Colonic mucosa (tissue), 4 donors: ENCODE data around the gene TMEM141. TPM values are rescaled to one million over a fixed set of nuclear protein-coding genes. Genes with fewer than 3 reads are reported as not detected.
A peak's percentile ranks its signal among the peaks of the same experiment; 100 is the strongest.
"Not testable (repeated sequence)": the region's sequence is repeated elsewhere in the genome, so short reads cannot be mapped to it uniquely, and the experiment has no call there.

Experiments
- DNase-seq: peaks from one replicate; pipeline ENCODE4 v3.0.0-alpha.2; 2020
- H3K27ac ChIP-seq: fragments of 200-600 bp; one replicate; pipeline ENCODE4 v1.8.0; 2021
- H3K27me3 ChIP-seq: fragments of 200-600 bp; one replicate; pipeline ENCODE4 v1.8.0; 2021
- H3K36me3 ChIP-seq: fragments of 200-600 bp; one replicate; pipeline ENCODE4 v1.8.0; 2021
- H3K4me1 ChIP-seq: fragments of 200-600 bp; one replicate; pipeline ENCODE4 v1.8.0; 2021; ENCODE audit warnings: mild to moderate bottlenecking
- H3K4me3 ChIP-seq: fragments of 200-600 bp; one replicate; pipeline ENCODE4 v1.8.0; 2021
- H3K9ac ChIP-seq, 2 donors: one replicate each; pipeline ENCODE4 v1.7.0; 2013; ENCODE audit warnings: control low read depth in 2 of 2, low read depth in 2 of 2, low read length in 2 of 2
- H3K9me3 ChIP-seq: fragments of 200-600 bp; one replicate; pipeline ENCODE4 v1.8.0; 2021
- CTCF ChIP-seq: fragments of 200-600 bp; IDR thresholded peaks from one replicate; pipeline ENCODE4 v1.8.0; 2022; ENCODE audit warnings: antibody characterized with exemption, mild to moderate bottlenecking
- intact Hi-C: fragments of 100-400 bp; cut with DNase I; formaldehyde crosslinking; loops from one replicate; pipeline ENCODE4 v1.14.1; 2022
- total RNA-seq, 2 donors: library from RNA; stranded (reverse); fragmentation: NEBNext Ultra II Directional in 1 of 2; extraction: Animal tissue kit (Norgen Biotek cat#: 25700) in 1 of 2; gene quantifications; one replicate each; pipeline ENCODE4 v1.2.1, GENCODE V29; 2021
- donor health status: healthy.
- donor health status: DM: no; HTN: no; CAD: no.
- donor health status: DM: no; HTN: no; CAD: no.

TMEM141 gene
- total RNA-seq, 2 donors from 2014 or later, result 236 to 366 TPM

- Histone ChIP-seq H3K4me3 (no peak overlapping the region), H3K36me3 (no peaks in the 10 kb centered on the region), H3K9me3 (no peaks in the 10 kb centered on the region), H3K9ac (no peak overlapping the region), H3K27me3 (no peaks in the 10 kb centered on the region), H3K4me1 (peaks cover 20% of the 10 kb centered on the region), H3K27ac (no peak overlapping the region)
- no peak for TF ChIP-seq CTCF
- intact Hi-C loops, result no loop called here
- peak; percentile 18 for DNase-seq
Measured at GRCh38 chr9:136802321-136802720, 11.2 kb downstream of the TMEM141 start.

- H3K27ac ChIP-seq, DNase-seq, H3K36me3 ChIP-seq, H3K9ac ChIP-seq, intact Hi-C loops, H3K9me3 ChIP-seq, H3K27me3 ChIP-seq, H3K4me3 ChIP-seq: not testable (repeated sequence)
- peaks cover 20% of the 10 kb centered on the region for H3K4me1 ChIP-seq
Measured at GRCh38 chr9:136803009-136803550, 11.9 kb downstream of the TMEM141 start.

- peak overlapping the region in 1 of 2 donors; percentile 27 for H3K9ac ChIP-seq
- no peak for TF ChIP-seq CTCF
- peak; percentile 17 for DNase-seq
Measured at GRCh38 chr9:136803551-136804508, 12.7 kb downstream of the TMEM141 start.

GRCh38 chr9:136804509-136805206 is 13.5 kb downstream of the TMEM141 start:
- DNase-seq, result no peak
- Histone ChIP-seq H3K27ac (no peak overlapping the region), H3K9me3 (no peaks in the 10 kb centered on the region), H3K27me3 (no peaks in the 10 kb centered on the region), H3K36me3 (no peaks in the 10 kb centered on the region), H3K9ac (no peak overlapping the region), H3K4me1 (peaks cover 15% of the 10 kb centered on the region), H3K4me3 (no peak overlapping the region)
- TF ChIP-seq CTCF, result no peak
- intact Hi-C loops, result no loop called here

More at GRCh38 chr9:136803551-136804508, 12.7 kb downstream of the TMEM141 start:
- Histone ChIP-seq H3K36me3 (no peaks in the 10 kb centered on the region), H3K27me3 (no peaks in the 10 kb centered on the region), H3K4me3 (no peak overlapping the region), H3K4me1 (peaks cover 15% of the 10 kb centered on the region), H3K27ac (no peak overlapping the region), H3K9me3 (no peaks in the 10 kb centered on the region)
- intact Hi-C loops, result no loop called here

GRCh38 chr9:136805207-136805740 is 14.1 kb downstream of the TMEM141 start:
- intact Hi-C loops, result no loop called here
- TF ChIP-seq CTCF, result no peak
- Histone ChIP-seq H3K36me3 (no peaks in the 10 kb centered on the region), H3K27ac (no peak overlapping the region), H3K4me1 (peaks cover 21% of the 10 kb centered on the region), H3K9ac (no peak overlapping the region), H3K27me3 (no peaks in the 10 kb centered on the region), H3K4me3 (no peak overlapping the region), H3K9me3 (no peaks in the 10 kb centered on the region)
- no peak for DNase-seq
